Ishikawa (cell line): ENCODE data around the gene LRRC56.

Source experiments
- CEBPB ChIP-seq: IDR thresholded peaks from 2 replicates; pipeline ENCODE4 v1.6.1; 2012
- CREB1 ChIP-seq: IDR thresholded peaks from 2 replicates; pipeline ENCODE4 v1.6.1; 2012; ENCODE audit warnings: low read depth
- EGR1 ChIP-seq: IDR thresholded peaks from 2 replicates; pipeline ENCODE4 v1.6.1; 2012
- EP300 ChIP-seq: IDR thresholded peaks from 2 replicates; pipeline ENCODE4 v1.6.1; 2012; ENCODE audit warnings: borderline replicate concordance
- FOXM1 ChIP-seq: IDR thresholded peaks from 2 replicates; pipeline ENCODE4 v1.6.1; 2012; ENCODE audit warnings: low read depth, borderline replicate concordance
- MAX ChIP-seq: IDR thresholded peaks from 2 replicates; pipeline ENCODE4 v1.6.1; 2012
- NFIC ChIP-seq: IDR thresholded peaks from 2 replicates; pipeline ENCODE4 v1.6.1; 2012
- RAD21 ChIP-seq: IDR thresholded peaks from 2 replicates; pipeline ENCODE4 v1.6.1; 2012; ENCODE audit warnings: low read depth
- REST ChIP-seq: IDR thresholded peaks from 2 replicates; pipeline ENCODE4 v1.6.1; 2012; ENCODE audit warnings: low read depth, mild to moderate bottlenecking
- TAF1 ChIP-seq: IDR thresholded peaks from 2 replicates; pipeline ENCODE4 v1.6.1; 2012; ENCODE audit warnings: low read depth, mild to moderate bottlenecking
- TCF12 ChIP-seq: IDR thresholded peaks from 2 replicates; pipeline ENCODE4 v1.6.1; 2012; ENCODE audit warnings: low read depth
- TEAD4 ChIP-seq: IDR thresholded peaks from 2 replicates; pipeline ENCODE4 v1.6.1; 2012
- USF1 ChIP-seq: IDR thresholded peaks from 2 replicates; pipeline ENCODE4 v1.6.1; 2012
- YY1 ChIP-seq: IDR thresholded peaks from 2 replicates; pipeline ENCODE4 v1.6.1; 2012; ENCODE audit warnings: low read depth
- ZBTB7A ChIP-seq: IDR thresholded peaks from 2 replicates; pipeline ENCODE4 v1.6.1; 2012; ENCODE audit warnings: low read depth

The LRRC56 gene

GRCh38 chr11:563066-563811 is 25.9 kb downstream of the LRRC56 start:
- TF ChIP-seq RAD21 = no peak
- TF ChIP-seq MAX = no peak
- no peak for TF ChIP-seq CEBPB
- TF ChIP-seq REST = no peak
- no peak for TF ChIP-seq YY1
- TF ChIP-seq EGR1 = no peak
- TF ChIP-seq ZBTB7A = no peak
- no peak for TF ChIP-seq EP300
- TF ChIP-seq NFIC = no peak
- TF ChIP-seq TAF1 = no peak

- TF ChIP-seq TEAD4 (no peak), TCF12 (no peak), FOXM1 (no peak), MAX (no peak), CREB1 (no peak)
Observed at GRCh38 chr11:563812-564578, 26.7 kb downstream of the LRRC56 start.

DNA sequence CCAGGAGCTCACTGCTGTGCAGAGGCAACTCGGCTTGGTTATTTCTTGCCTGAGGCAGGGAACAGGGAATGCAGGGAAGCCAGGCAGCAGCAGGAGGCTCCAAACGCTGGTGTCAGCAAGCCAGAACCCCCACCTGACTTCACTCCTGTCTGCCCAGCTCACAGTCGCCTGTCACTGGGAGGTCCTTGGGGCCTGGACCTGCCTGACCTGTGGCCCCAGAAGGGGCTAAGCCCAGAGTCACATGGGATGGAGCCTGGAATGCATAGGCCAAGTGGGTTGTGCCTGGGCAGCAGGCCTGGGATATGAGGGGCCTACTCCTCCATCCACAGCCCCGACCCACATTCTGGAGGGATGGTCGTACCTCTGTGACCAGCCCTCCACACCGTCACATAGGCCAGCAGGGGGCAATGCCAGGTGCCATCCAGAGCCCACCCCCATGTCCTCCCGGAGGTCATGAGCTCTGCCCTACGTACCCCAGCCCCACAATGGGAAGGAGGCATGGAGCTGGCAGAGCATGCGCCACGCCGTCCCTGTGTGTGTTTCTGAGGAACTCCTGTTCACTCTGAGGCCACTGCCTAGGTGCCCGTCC is 28.7 kb downstream of the LRRC56 start:
- TF ChIP-seq FOXM1 = no peak
- TF ChIP-seq EP300 = no peak
- no peak for TF ChIP-seq CEBPB
- TF ChIP-seq USF1 = no peak
- no peak for TF ChIP-seq CREB1
- no peak for TF ChIP-seq MAX
- TF ChIP-seq YY1 = no peak
- no peak for TF ChIP-seq ZBTB7A
- no peak for TF ChIP-seq EGR1
- no peak for TF ChIP-seq RAD21

- TF ChIP-seq EGR1 = no peak
- no peak for TF ChIP-seq NFIC
- TF ChIP-seq YY1 = no peak
- TF ChIP-seq MAX = no peak
- no peak for TF ChIP-seq TCF12
- TF ChIP-seq TEAD4 = no peak
- TF ChIP-seq FOXM1 = no peak
- TF ChIP-seq CREB1 = no peak
- no peak for TF ChIP-seq ZBTB7A
- TF ChIP-seq USF1 = no peak
- no peak for TF ChIP-seq RAD21
- no peak for TF ChIP-seq REST
- no peak for TF ChIP-seq EP300
- TF ChIP-seq CEBPB = no peak
- no peak for TF ChIP-seq TAF1
Observed at GRCh38 chr11:567011-567628, 29.8 kb downstream of the LRRC56 start.
